Neuronal stem cell (in vitro differentiated cells): ENCODE measurements around the gene DDHD1.

Source experiments
- DNase-seq: peaks from one replicate; pipeline ENCODE4 v3.0.0-alpha.2; 2013; ENCODE audit warnings: low spot score
- H2AFZ ChIP-seq: one replicate; pipeline ENCODE4 v1.6.1; 2013; ENCODE audit warnings: mild to moderate bottlenecking, low read length, inconsistent platforms
- H2AK5ac ChIP-seq: 2 replicates; pipeline ENCODE4 v1.6.1; 2013; ENCODE audit warnings: low read depth, mild to moderate bottlenecking, inconsistent platforms, low read length, moderate library complexity, mixed read lengths
- H2BK120ac ChIP-seq: 2 replicates; pipeline ENCODE4 v1.6.1; 2013; ENCODE audit warnings: low read depth, mild to moderate bottlenecking, inconsistent platforms, low read length, moderate library complexity, mixed read lengths
- H2BK12ac ChIP-seq: one replicate; pipeline ENCODE4 v1.6.1; 2013; ENCODE audit warnings: low read length, inconsistent platforms
- H2BK15ac ChIP-seq: 2 replicates; pipeline ENCODE4 v1.6.1; 2013; ENCODE audit warnings: mild to moderate bottlenecking, low read length, inconsistent platforms, mixed read lengths
- H2BK5ac ChIP-seq: one replicate; pipeline ENCODE4 v1.6.1; 2013; ENCODE audit warnings: inconsistent platforms, mild to moderate bottlenecking, low read length, moderate library complexity
- H3K14ac ChIP-seq: one replicate; pipeline ENCODE4 v1.6.1; 2013; ENCODE audit warnings: low read length, inconsistent platforms
- H3K18ac ChIP-seq: 2 replicates; pipeline ENCODE4 v1.6.1; 2013; ENCODE audit warnings: low read length, inconsistent platforms
- H3K23ac ChIP-seq: 2 replicates; pipeline ENCODE4 v1.6.1; 2013; ENCODE audit warnings: low read depth, mild to moderate bottlenecking, mixed read lengths, low read length, inconsistent platforms; ENCODE audit not compliant: poor library complexity
- H3K27ac ChIP-seq: replicated peaks from 3 replicates; pipeline ENCODE4 v1.5.1; 2013; ENCODE audit warnings: low read length, inconsistent platforms
- H3K27me3 ChIP-seq, 3 experiments: 2 replicates each; pipeline ENCODE4 v1.6.1; 2013; ENCODE audit warnings: low read length in 3 of 3, mild to moderate bottlenecking in 2 of 3, inconsistent platforms in 1 of 3, low read depth in 1 of 3, mixed read lengths in 1 of 3, moderate library complexity in 1 of 3; ENCODE audit not compliant: control insufficient read depth in 3 of 3, insufficient read depth in 3 of 3
- H3K36me3 ChIP-seq, 2 donors: replicated peaks in 1 of 2; 2 replicates each; pipeline ENCODE4 v1.6.1; 2013; ENCODE audit warnings: low read length in 2 of 2; ENCODE audit not compliant: control insufficient read depth in 2 of 2, insufficient read depth in 2 of 2
- H3K4ac ChIP-seq: 2 replicates; pipeline ENCODE4 v1.6.1; 2013; ENCODE audit warnings: inconsistent platforms, mild to moderate bottlenecking, low read length, moderate library complexity
- H3K4me1 ChIP-seq, 2 donors: 1 replicate in 1 of 2; 2 replicates in 1 of 2; pipeline ENCODE4 v1.6.1; 2013; ENCODE audit warnings: low read length in 2 of 2, low read depth in 1 of 2; ENCODE audit not compliant: control insufficient read depth in 2 of 2, insufficient read depth in 1 of 2
- H3K4me2 ChIP-seq: one replicate; pipeline ENCODE4 v1.6.1; 2013; ENCODE audit warnings: mild to moderate bottlenecking, low read length, inconsistent platforms; ENCODE audit not compliant: insufficient read depth, poor library complexity, severe bottlenecking
- H3K4me3 ChIP-seq, 2 donors: 2 replicates each; pipeline ENCODE4 v1.5.1; 2013; ENCODE audit warnings: low read length in 2 of 2, mild to moderate bottlenecking in 2 of 2, inconsistent platforms in 1 of 2, moderate library complexity in 1 of 2
- H3K79me1 ChIP-seq: one replicate; pipeline ENCODE4 v1.6.1; 2013; ENCODE audit warnings: low read depth, mild to moderate bottlenecking, inconsistent platforms, low read length, moderate library complexity
- H3K9ac ChIP-seq: one replicate; pipeline ENCODE4 v1.6.1; 2013; ENCODE audit warnings: mild to moderate bottlenecking, low read depth, low read length, inconsistent platforms; ENCODE audit not compliant: poor library complexity
- H3K9me3 ChIP-seq, 2 donors: replicated peaks in 1 of 2; 2 replicates each; pipeline versions ENCODE3 to v1.6.1; 2013; ENCODE audit warnings: low read length in 2 of 2, mild to moderate bottlenecking in 2 of 2, inconsistent platforms in 1 of 2, low read depth in 1 of 2, mixed read lengths in 1 of 2, moderate library complexity in 1 of 2; ENCODE audit not compliant: control insufficient read depth in 2 of 2, insufficient read depth in 1 of 2
- H4K8ac ChIP-seq: one replicate; pipeline ENCODE4 v1.6.1; 2013; ENCODE audit warnings: low read depth, mild to moderate bottlenecking, inconsistent platforms, low read length, moderate library complexity
- H4K91ac ChIP-seq: one replicate; pipeline ENCODE4 v1.6.1; 2013; ENCODE audit warnings: low read length, low read depth, mild to moderate bottlenecking, inconsistent platforms; ENCODE audit not compliant: poor library complexity
- WGBS, 2 donors: extraction: QIAGEN DNeasy Blood & Tissue Kit; methylation state at CpG; one replicate each; pipeline ENCODE4 v1.1.7; 2013; ENCODE audit warnings: missing lambda C conversion rate in 2 of 2, mixed read lengths in 1 of 2; ENCODE audit not compliant: insufficient read length in 2 of 2, insufficient replicate concordance in 1 of 2; ENCODE audit errors: extremely low coverage in 2 of 2; 5-methylcytosine and 5-hydroxymethylcytosine counted together

The DDHD1 gene

GRCh38 chr14:53034688-53035230 is 118.4 kb downstream of the DDHD1 start:
- Histone ChIP-seq H4K8ac (no peak overlapping the region), H2BK12ac (no peak overlapping the region), H4K91ac (no peak overlapping the region), H2AK5ac (no peak overlapping the region), H3K36me3 (peaks cover 3 to 31% of the 10 kb centered on the region in 2 donors), H3K4ac (no peak overlapping the region), H3K9ac (no peak overlapping the region), H3K27ac (no peak overlapping the region), H3K4me1 (no peaks in the 10 kb centered on the region), H2BK120ac (no peak overlapping the region), H3K4me2 (no peak overlapping the region), H2BK15ac (no peak overlapping the region), H3K27me3 (no peaks in the 10 kb centered on the region), H3K4me3 (no peak overlapping the region), H3K23ac (no peak overlapping the region), H3K9me3 (peaks cover 0 to 8% of the 10 kb centered on the region in 2 donors), H2BK5ac (no peak overlapping the region), H3K79me1 (no peaks in the 10 kb centered on the region), H2AFZ (no peak overlapping the region), H3K14ac (no peak overlapping the region), H3K18ac (no peak overlapping the region)
- DNase-seq = no peak
- no CpG with 5 or more reads among the region's 3 CpGs for WGBS, 2 donors

GRCh38 chr14:53034036-53034435 is 119.1 kb downstream of the DDHD1 start:
- Histone ChIP-seq H3K4me1 (no peaks in the 10 kb centered on the region), H2BK5ac (no peak overlapping the region), H3K4me3 (no peak overlapping the region), H2BK12ac (no peak overlapping the region), H2AK5ac (no peak overlapping the region), H3K36me3 (peaks cover under 1 to 24% of the 10 kb centered on the region in 2 donors), H3K9me3 (peaks cover 0 to 8% of the 10 kb centered on the region in 2 donors), H3K27me3 (no peaks in the 10 kb centered on the region), H2AFZ (no peak overlapping the region), H3K18ac (no peak overlapping the region), H2BK120ac (no peak overlapping the region), H3K14ac (no peak overlapping the region), H4K91ac (no peak overlapping the region), H2BK15ac (no peak overlapping the region), H3K4me2 (no peak overlapping the region), H3K23ac (no peak overlapping the region), H3K9ac (no peak overlapping the region), H3K27ac (no peak overlapping the region), H4K8ac (no peak overlapping the region), H3K4ac (no peak overlapping the region), H3K79me1 (no peaks in the 10 kb centered on the region)
- no peak for DNase-seq
- no CpG with 5 or more reads among the region's 3 CpGs for WGBS, 2 donors

- no peak overlapping the region for H3K27ac ChIP-seq
- no peak overlapping the region for H2AFZ ChIP-seq
- H3K9me3 ChIP-seq = peaks cover 0 to 8% of the 10 kb centered on the region in 2 donors
- peaks cover 0 to 18% of the 10 kb centered on the region in 2 donors for H3K36me3 ChIP-seq
- no peak for DNase-seq
- H2BK5ac ChIP-seq = no peak overlapping the region
- H3K4me1 ChIP-seq = no peaks in the 10 kb centered on the region
- H3K4me2 ChIP-seq = no peak overlapping the region
- H4K91ac ChIP-seq = no peak overlapping the region
- no peak overlapping the region for H4K8ac ChIP-seq
- no peaks in the 10 kb centered on the region for H3K27me3 ChIP-seq
- no peak overlapping the region for H2AK5ac ChIP-seq
- no peak overlapping the region for H2BK120ac ChIP-seq
- WGBS, 2 donors = no CpG with 5 or more reads among the region's 1 CpG
- H2BK15ac ChIP-seq = no peak overlapping the region
- no peak overlapping the region for H3K9ac ChIP-seq
- H2BK12ac ChIP-seq = no peak overlapping the region
- no peaks in the 10 kb centered on the region for H3K79me1 ChIP-seq
- H3K4ac ChIP-seq = no peak overlapping the region
- no peak overlapping the region for H3K23ac ChIP-seq
- H3K18ac ChIP-seq = no peak overlapping the region
- H3K14ac ChIP-seq = no peak overlapping the region
- H3K4me3 ChIP-seq = no peak overlapping the region
These were observed 120.2 kb downstream of the DDHD1 start for GRCh38 chr14:53032838-53033390.

GRCh38 chr14:53032161-53032803 is 120.8 kb downstream of the DDHD1 start:
- Histone ChIP-seq H2AK5ac (no peak overlapping the region), H3K9ac (no peak overlapping the region), H3K36me3 (peaks cover 0 to 12% of the 10 kb centered on the region in 2 donors), H2BK5ac (no peak overlapping the region), H2AFZ (no peak overlapping the region), H4K91ac (no peak overlapping the region), H3K27me3 (no peaks in the 10 kb centered on the region), H3K27ac (no peak overlapping the region), H2BK120ac (no peak overlapping the region), H3K14ac (no peak overlapping the region), H3K23ac (no peak overlapping the region), H2BK15ac (no peak overlapping the region), H4K8ac (no peak overlapping the region), H3K4ac (no peak overlapping the region), H3K4me2 (no peak overlapping the region), H3K9me3 (peaks cover 0 to 4% of the 10 kb centered on the region in 2 donors), H3K18ac (no peak overlapping the region), H3K4me3 (no peak overlapping the region), H3K79me1 (no peaks in the 10 kb centered on the region), H2BK12ac (no peak overlapping the region), H3K4me1 (no peaks in the 10 kb centered on the region)
- WGBS, 2 donors = no CpG with 5 or more reads among the region's 2 CpGs
- peak; percentile 5 for DNase-seq
